SJCRH30 (cell line): ENCODE data around the gene ITPR2. TPM values are rescaled to one million over a fixed set of nuclear protein-coding genes. Genes with fewer than 3 reads are reported as not detected.
A peak's percentile ranks its signal among the peaks of the same experiment; 100 is the strongest.
"Not testable (repeated sequence)": the region's sequence is repeated elsewhere in the genome, so short reads cannot be mapped to it uniquely, and the experiment has no call there.

Source experiments
- DNase-seq, 2 experiments: peaks; one replicate each; pipeline ENCODE4 v3.0.0-alpha.2; 2015 to 2020
- H3K27ac ChIP-seq: fragments of 250-450 bp; sonication (Bioruptor Pico); 2 replicates; pipeline ENCODE4 v1.5.1; 2020; ENCODE audit warnings: mild to moderate bottlenecking, moderate library complexity
- H3K27me3 ChIP-seq: fragments of 250-450 bp; sonication (Bioruptor Pico); 2 replicates; pipeline ENCODE4 v1.5.1; 2020; ENCODE audit warnings: mild to moderate bottlenecking, moderate library complexity
- H3K36me3 ChIP-seq: fragments of 250-450 bp; sonication (Bioruptor Pico); 2 replicates; pipeline ENCODE4 v1.5.1; 2020; ENCODE audit warnings: mild to moderate bottlenecking, moderate library complexity
- H3K4me1 ChIP-seq: fragments of 250-450 bp; sonication (Bioruptor Pico); 2 replicates; pipeline ENCODE4 v1.5.1; 2020; ENCODE audit warnings: mild to moderate bottlenecking, moderate library complexity
- H3K4me3 ChIP-seq: fragments of 250-450 bp; sonication (Bioruptor Pico); 2 replicates; pipeline ENCODE4 v1.5.1; 2020; ENCODE audit warnings: mild to moderate bottlenecking, moderate library complexity
- H3K9me3 ChIP-seq: fragments of 250-450 bp; sonication (Bioruptor Pico); replicated peaks from 2 replicates; pipeline ENCODE4 v1.5.1; 2020; ENCODE audit warnings: mild to moderate bottlenecking, moderate library complexity
- total RNA-seq: library from RNA; depleted of rRNA; stranded (reverse); fragments of >200 nt; shearing (Covaris generic); gene quantifications from 2 replicates; pipeline ENCODE4 v1.2.3, GENCODE V29; 2014

Gene ITPR2
- total RNA-seq, 1 experiment from 2014 or later, result 8.7 TPM

DNA sequence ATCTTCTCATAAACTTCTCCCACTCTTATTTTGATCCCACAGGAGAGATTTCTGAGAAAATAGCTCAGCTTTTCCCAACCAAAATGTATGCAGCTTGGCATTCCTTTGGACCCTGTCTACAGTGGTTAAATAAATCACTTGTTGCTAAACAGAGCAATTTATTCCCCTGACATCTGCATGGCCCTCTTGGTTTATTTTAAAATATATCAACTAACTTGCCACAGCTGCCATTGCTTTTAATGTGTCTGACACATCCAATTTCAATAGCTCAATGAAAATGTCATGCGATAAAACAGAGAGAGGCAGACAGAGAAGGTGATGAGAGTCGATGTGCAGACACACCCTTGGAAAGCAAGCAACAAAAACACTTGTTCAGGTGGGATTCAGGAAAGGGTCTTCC, 509.3 kb downstream of the ITPR2 start:
- Histone ChIP-seq H3K4me3 (no peak overlapping the region), H3K36me3 (no peaks in the 10 kb centered on the region)

DNA sequence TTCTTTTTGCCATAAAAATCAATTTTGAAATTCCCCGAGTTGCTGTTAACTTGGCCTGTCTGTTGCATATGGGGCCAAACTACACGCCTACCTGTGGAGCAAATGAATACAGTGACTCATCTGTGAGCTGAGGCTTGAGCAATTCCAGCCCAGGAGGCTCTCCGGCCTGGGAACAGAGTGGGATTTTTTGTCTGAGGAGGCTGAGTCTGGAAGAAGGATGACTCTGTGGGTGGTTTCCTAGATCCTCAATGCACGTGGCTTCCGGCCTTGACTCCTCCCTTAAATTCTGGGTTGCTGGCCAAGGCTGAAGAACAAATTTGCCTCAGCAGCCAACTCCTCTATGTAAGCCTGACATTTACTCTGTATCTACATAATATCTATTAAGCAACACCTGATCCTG, 513.5 kb downstream of the ITPR2 start:
- H3K36me3 ChIP-seq, result no peaks in the 10 kb centered on the region
- H3K4me3 ChIP-seq, result no peak overlapping the region
- peak in 1 of 2 experiments; percentile 12 for DNase-seq
- H3K27ac ChIP-seq, result no peak overlapping the region
- no peaks in the 10 kb centered on the region for H3K9me3 ChIP-seq
- H3K27me3 ChIP-seq, result no peaks in the 10 kb centered on the region
- H3K4me1 ChIP-seq, result peaks cover 18% of the 10 kb centered on the region

More for the DNA sequence above, 509.3 kb downstream of the ITPR2 start:
- H3K4me1 ChIP-seq, result peaks cover 7% of the 10 kb centered on the region
- no peaks in the 10 kb centered on the region for H3K27me3 ChIP-seq
- no peak overlapping the region for H3K27ac ChIP-seq
- no peak for DNase-seq
- H3K9me3 ChIP-seq, result no peaks in the 10 kb centered on the region

DNA sequence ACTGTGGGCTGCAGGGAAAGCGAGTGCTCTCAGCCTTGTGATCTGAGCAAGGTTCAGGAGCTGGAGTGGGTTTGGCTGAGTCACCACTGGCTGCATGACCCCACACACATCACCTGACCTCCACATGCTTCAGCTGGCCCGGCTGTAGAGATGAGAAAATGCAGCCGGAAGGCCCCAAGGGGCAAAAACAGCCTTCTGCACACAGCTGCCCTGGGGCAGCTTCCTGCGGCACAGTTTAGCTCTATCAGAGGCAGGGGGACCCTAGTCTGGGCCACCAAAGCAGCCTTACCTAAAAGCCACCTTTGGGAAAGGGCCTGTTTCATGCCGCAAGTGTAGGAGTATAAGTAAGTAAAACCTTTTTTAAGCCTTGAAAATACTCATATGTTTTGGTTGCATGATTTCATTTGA, 514.3 kb downstream of the ITPR2 start:
- no peaks in the 10 kb centered on the region; the same call in 1 of the 2 replicates for H3K9me3 ChIP-seq
- no peaks in the 10 kb centered on the region for H3K36me3 ChIP-seq
- H3K4me1 ChIP-seq, result peaks cover 18% of the 10 kb centered on the region
- no peak overlapping the region for H3K4me3 ChIP-seq
- no peaks in the 10 kb centered on the region for H3K27me3 ChIP-seq
- peak overlapping the region; percentile 31; the same call in 1 of the 2 replicates for H3K27ac ChIP-seq
- DNase-seq, result peak; percentile 73 to 76

DNA sequence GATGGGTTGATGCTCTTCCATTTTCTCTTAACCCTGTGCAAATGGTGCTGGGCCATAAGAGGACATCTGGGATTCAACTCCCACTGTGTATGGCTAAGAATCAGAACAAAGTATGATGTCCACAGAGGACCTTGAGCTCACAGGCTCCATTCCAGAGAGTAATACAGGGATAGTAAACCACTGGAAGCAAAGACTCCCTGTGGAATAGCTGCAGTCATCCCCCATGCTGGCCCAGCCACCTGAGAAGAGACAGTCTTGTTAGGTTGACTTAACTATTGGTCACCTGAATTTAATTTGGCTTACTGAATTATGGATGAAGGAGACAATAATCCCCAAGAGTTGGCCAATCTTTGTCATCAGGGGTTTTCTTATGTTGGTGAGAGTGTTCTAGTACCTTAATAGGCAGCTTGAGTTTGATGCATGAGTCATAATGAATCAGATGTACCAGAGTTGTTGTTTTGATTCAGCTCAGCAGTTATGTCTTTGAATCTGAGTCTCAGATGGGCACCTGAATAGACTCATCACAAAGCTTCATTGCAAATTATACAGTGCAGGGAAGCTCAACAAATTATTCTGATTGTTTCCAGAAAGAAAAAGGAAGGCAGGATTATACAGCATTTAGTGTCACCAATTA, 514.9 kb downstream of the ITPR2 start:
- Histone ChIP-seq H3K36me3 (no peaks in the 10 kb centered on the region), H3K4me1 (peaks cover 18% of the 10 kb centered on the region), H3K27me3 (no peaks in the 10 kb centered on the region), H3K4me3 (no peak overlapping the region), H3K27ac (peak overlapping the region; percentile 31; the same call in 1 of the 2 replicates), H3K9me3 (no peaks in the 10 kb centered on the region; the same call in 1 of the 2 replicates)
- no peak for DNase-seq

DNA sequence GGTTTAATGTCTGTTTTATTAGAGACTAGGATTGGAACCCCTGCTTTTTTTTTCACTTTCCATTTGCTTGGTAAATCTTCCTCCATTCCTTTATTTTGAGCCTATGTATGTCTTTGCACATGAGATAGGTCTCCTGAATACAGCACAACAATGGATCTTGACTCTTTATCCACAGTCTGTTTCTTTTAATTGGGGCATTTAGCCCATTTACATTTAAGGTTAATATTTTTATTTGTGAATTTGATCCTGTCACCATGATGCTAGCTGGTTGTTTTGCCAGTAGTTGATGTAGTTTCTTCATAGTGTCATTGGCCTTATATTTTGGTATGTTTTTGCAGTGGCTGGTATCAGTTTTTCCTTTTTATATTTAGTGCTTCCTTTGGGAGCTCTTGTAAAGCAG, 518.9 kb downstream of the ITPR2 start:
- H3K4me3 ChIP-seq, DNase-seq, H3K27me3 ChIP-seq, H3K36me3 ChIP-seq, H3K9me3 ChIP-seq, H3K27ac ChIP-seq: not testable (repeated sequence)
- H3K4me1 ChIP-seq, result peaks cover 15% of the 10 kb centered on the region

DNA sequence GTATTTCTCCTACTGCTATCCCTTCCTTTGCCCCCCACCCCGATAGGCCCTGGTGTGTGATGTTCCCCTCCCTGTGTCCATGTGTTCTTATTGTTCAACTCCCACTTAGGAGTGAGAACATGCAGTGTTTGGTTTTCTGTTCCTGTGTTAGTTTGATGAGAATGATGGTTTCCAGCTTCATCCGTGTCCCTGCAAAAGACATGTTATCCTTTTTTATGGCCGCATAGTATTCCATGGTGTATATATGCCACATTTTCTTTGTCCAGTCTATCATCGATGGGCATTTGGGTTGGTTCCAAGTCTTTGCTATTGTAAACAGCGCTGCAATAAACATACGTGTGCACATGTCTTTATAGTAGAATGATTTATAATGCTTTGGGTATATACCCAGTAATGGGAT, 522.5 kb downstream of the ITPR2 start:
- not testable (repeated sequence) for H3K4me3 ChIP-seq, H3K36me3 ChIP-seq, DNase-seq, H3K9me3 ChIP-seq, H3K27ac ChIP-seq, H3K4me1 ChIP-seq, H3K27me3 ChIP-seq

DNA sequence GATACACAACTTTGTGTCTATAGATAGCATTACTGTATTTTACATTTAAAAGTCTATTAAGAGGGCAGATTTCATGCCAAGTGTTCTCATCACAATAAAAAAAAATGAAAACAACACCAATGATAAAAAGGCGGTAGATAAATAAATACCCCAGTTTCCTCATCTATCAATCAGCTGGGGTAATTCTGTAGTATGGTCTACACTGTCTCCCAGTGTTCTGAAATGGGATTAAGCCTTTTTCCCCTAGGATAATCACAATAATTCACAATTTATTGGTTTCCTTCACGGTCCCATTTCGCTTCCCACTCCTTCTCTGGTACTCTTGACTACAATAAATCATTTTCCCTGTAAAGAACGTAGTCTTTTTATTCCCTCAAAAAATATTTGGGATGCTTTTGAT, 523.4 kb downstream of the ITPR2 start:
- Histone ChIP-seq H3K9me3 (no peaks in the 10 kb centered on the region; the same call in 1 of the 2 replicates), H3K36me3 (no peaks in the 10 kb centered on the region), H3K4me1 (no peaks in the 10 kb centered on the region), H3K27me3 (no peaks in the 10 kb centered on the region), H3K27ac (no peak overlapping the region), H3K4me3 (no peak overlapping the region)
- DNase-seq, result no peak

DNA sequence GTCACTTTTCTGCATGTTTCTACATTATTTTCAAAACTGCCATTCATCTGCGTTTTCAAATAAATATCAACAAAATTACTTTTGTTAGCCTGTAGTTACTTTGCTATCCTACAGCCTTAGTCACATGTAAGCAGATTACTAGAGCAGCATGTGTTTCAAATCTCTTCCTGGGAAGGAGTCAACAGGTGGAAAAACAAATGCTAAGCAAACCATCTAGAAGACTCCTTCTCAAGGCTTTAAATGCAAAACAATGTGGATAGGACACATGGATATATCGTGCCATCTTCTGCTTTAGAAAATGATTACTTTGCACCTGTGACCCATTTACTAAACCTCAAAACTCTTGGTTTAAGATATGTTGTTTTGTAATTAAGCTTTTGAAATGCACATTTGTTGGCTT, 528.7 kb downstream of the ITPR2 start:
- Histone ChIP-seq H3K27me3 (no peaks in the 10 kb centered on the region), H3K27ac (no peak overlapping the region), H3K9me3 (no peaks in the 10 kb centered on the region), H3K4me1 (peaks cover 5% of the 10 kb centered on the region; the same call in 1 of the 2 replicates), H3K36me3 (no peaks in the 10 kb centered on the region), H3K4me3 (no peak overlapping the region)
- DNase-seq, result peak in 1 of 2 experiments; percentile 26

DNA sequence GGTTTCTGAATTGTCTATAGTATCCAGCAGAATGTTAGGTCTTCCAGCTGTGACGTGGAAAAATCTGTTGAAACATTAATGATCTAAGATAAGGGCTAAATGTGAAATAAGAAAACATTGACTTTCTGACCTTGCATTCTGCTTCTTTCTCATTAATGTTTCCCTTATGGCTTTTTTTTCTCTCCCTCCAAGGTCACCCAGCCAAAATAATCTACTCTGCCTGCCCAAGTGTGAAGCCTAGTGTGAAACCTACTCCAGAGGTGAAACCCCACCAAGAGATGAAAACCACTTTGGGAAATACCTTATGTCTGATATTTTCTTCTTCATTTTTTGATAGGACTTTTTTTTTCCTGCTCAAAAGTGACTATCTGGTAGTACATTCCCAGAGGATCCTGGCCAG, 529.6 kb downstream of the ITPR2 start:
- Histone ChIP-seq H3K4me3 (no peak overlapping the region), H3K36me3 (no peaks in the 10 kb centered on the region), H3K4me1 (peaks cover 10% of the 10 kb centered on the region), H3K27me3 (no peaks in the 10 kb centered on the region), H3K27ac (no peak overlapping the region), H3K9me3 (no peaks in the 10 kb centered on the region)
- no peak for DNase-seq

DNA sequence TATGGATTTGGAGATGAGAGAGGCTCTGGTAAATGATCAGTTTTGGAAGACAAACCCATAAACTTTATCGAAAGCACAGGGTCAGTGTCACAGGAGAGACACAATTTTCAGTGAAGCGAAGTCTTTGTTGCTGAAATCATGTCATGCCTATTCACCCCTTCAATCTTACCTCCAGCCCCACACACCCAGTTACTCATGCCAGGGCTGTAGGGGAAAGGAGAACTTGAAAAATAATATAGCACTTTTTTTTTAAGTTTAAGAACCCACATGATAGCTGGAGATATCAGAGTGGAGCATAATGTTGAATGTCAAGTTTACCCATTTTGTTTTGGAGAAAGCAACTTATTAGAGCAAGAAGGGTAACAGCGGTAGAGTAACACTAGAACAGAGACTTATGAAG, 530.2 kb downstream of the ITPR2 start:
- Histone ChIP-seq H3K9me3 (no peaks in the 10 kb centered on the region), H3K36me3 (no peaks in the 10 kb centered on the region), H3K4me3 (no peak overlapping the region), H3K4me1 (peaks cover 10% of the 10 kb centered on the region), H3K27ac (no peak overlapping the region), H3K27me3 (no peaks in the 10 kb centered on the region)
- no peak for DNase-seq

DNA sequence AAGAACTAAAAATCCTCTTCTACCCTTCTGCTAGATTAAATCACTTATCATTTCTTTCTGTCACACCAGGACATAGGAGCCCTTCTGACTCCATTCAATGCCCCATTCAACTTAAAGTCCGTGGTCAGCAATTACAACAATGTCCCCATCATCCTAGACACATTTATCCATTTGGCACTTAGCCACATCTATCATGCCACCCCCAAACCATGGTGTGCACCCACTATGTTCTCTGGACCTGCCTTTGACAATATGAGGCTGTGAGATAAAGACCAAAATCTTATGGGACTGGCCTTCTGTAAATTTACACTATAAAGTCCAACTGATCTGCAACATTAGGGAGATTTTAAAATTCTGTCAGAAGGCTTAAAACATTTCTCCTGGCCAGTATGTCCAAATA, 533.2 kb downstream of the ITPR2 start:
- Histone ChIP-seq H3K27me3 (no peaks in the 10 kb centered on the region), H3K9me3 (no peaks in the 10 kb centered on the region; the same call in 1 of the 2 replicates), H3K27ac (no peak overlapping the region), H3K4me3 (no peak overlapping the region; the same call in 1 of the 2 replicates), H3K36me3 (no peaks in the 10 kb centered on the region), H3K4me1 (peaks cover 10% of the 10 kb centered on the region)
- DNase-seq, result no peak

DNA sequence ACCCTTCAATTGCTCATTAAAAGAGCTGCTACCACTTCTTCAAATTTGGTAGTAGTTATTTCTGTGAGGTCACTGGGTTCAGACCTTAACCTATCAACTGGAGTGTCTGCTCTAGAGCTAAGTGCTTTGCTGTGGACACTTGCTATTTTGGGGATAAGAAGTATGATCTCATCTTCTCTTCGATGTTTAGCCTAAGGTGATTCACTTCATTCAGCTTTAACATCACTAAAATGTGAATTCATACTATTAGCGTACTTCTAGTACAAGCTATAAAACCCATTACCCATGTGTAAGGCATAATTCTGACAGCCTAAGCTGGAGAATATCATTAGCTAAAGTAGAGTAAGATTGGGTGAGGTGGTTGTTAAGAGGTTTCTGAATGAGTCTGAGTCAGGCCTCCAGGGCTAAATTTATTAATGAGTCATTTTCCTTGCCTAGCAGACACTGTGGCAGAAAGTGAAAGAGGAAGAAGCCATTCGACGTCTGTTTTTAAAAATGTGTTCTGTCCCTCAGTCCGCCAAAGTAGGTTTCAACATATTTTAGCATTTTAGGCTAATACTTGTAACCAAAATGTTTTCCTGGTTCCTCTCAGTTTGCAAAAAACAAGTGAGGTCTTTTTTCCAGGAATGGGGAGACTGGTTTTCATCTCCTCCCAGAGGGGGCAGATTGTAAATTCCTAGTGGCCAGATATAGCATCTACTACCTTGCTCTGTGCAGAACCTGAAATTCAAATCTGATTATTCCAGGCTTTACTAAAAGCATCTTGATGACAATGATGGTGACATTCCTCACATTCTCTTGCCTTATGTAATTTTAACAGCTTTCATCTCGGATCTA, 534.0 kb downstream of the ITPR2 start:
- Histone ChIP-seq H3K27ac (peak overlapping the region; percentile 16), H3K4me1 (peaks cover 7% of the 10 kb centered on the region), H3K27me3 (no peaks in the 10 kb centered on the region), H3K4me3 (peak overlapping the region; percentile 31), H3K9me3 (no peaks in the 10 kb centered on the region; the same call in 1 of the 2 replicates), H3K36me3 (no peaks in the 10 kb centered on the region)
- DNase-seq, result peak in 1 of 2 experiments; percentile 29

DNA sequence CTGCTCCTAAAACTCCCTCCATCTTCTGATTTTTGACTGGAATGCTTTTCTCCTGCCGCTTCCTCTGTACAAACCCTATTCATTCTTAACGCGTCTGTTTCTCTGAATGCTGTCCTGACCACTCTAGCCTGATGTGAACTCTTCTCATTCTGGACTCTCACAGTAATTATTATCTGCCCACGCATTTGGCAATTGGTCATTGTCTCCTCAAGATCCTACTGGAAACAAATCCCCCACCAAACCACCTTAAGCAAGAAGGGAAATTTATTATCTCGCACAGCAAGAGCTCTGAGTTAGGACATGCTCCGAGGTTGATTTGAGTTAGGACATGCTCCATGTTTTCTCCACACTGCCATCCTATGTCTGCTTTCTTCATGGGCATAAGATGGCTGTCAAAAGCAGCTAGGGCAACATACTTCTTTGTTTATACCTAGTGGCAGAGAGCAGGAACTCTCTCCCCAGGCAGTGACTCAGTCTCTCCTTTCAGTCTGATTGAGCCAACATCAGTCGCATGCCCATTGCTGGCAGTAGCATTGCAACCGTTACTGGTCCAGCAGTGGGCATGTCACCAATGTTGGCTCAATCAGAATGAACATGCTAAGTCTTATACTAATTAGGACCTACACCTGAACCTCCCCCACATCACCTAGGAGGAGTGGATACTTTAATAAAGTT, 535.5 kb downstream of the ITPR2 start:
- no peak overlapping the region for H3K4me3 ChIP-seq
- no peaks in the 10 kb centered on the region for H3K36me3 ChIP-seq
- no peaks in the 10 kb centered on the region for H3K27me3 ChIP-seq
- no peaks in the 10 kb centered on the region; the same call in 1 of the 2 replicates for H3K9me3 ChIP-seq
- no peak for DNase-seq
- H3K4me1 ChIP-seq, result peaks cover 7% of the 10 kb centered on the region
- H3K27ac ChIP-seq, result no peak overlapping the region

DNA sequence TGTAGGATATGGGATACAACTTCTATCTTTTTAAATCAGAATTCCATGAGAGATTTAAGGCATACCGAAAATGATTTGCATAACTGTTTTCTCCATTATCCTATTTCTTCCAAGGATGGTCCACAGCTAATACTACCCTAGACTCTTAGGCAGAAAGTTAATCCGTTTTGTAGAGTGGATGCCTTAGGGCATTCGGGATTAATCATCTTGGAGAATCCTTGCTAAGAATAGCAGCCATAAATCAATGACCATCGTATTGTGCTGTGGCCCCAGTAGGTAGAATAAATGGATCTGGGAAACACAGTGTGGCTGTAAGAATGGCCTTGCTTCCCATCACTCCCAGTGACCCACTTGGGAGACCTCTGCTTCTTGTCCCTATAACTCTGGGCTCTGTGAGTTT, 538.0 kb downstream of the ITPR2 start:
- Histone ChIP-seq H3K4me3 (no peak overlapping the region), H3K4me1 (peaks cover 7% of the 10 kb centered on the region), H3K9me3 (no peaks in the 10 kb centered on the region; the same call in 1 of the 2 replicates), H3K27ac (no peak overlapping the region), H3K27me3 (no peaks in the 10 kb centered on the region), H3K36me3 (no peaks in the 10 kb centered on the region)
- no peak for DNase-seq

DNA sequence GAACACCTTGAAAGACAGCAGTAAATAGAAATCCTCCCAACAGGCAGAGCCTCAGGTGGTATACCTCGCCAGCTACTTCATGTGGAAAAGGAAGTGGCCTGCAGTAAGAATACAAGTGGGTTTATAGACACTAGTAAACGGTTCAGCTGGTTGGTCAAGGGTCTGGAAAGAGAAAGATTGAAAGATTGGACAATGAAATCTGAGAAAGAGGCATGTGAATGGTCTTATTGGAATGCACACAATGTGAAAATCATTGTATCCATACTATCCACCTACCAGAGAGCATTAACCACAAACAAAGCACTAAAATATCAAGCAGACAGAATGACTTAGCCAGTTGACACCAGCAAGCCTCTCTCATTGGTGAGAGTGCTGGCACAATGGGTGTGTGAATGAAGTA, 539.4 kb downstream of the ITPR2 start:
- H3K27ac ChIP-seq, result no peak overlapping the region
- H3K4me3 ChIP-seq, result no peak overlapping the region
- no peaks in the 10 kb centered on the region; the same call in 1 of the 2 replicates for H3K9me3 ChIP-seq

More for the DNA sequence above, 539.4 kb downstream of the ITPR2 start:
- Histone ChIP-seq H3K36me3 (no peaks in the 10 kb centered on the region), H3K4me1 (peaks cover under 1% of the 10 kb centered on the region), H3K27me3 (no peaks in the 10 kb centered on the region)
- no peak for DNase-seq
